HCT116 (cell line): Measurements from ENCODE around the gene GRIK5. TPM values are rescaled to one million over a fixed set of nuclear protein-coding genes. Genes with fewer than 3 reads are reported as not detected.

Source experiments
- ATAC-seq: fragments of 200-7000 bp; cut with Tn5 transposase; 2 replicates; pipeline ENCODE4 v1.9.1; 2020; ENCODE audit warnings: mild to moderate bottlenecking, moderate library complexity
- BruUV-seq: library from RNA; stranded (reverse); fragments of 400-500 nt; replicated peaks from 2 replicates; lab custom pipeline; 2021; lab: Mats Ljungman, UMichigan
- CTCF ChIA-PET: fragments of 300-600 bp; sonication (Branson Sonifier 250); formaldehyde crosslinking; loops from one replicate; lab custom pipeline; 2021; ENCODE audit warnings: antibody characterized with exemption; lab: Charles Lee
- POLR2A ChIA-PET: fragments of 300-600, 350-600 bp; sonication (Branson Sonifier 250); formaldehyde crosslinking; loops from one replicate; lab custom pipeline; 2021; ENCODE audit warnings: antibody characterized with exemption; lab: Charles Lee
- RAD21 ChIA-PET, 2 experiments: fragments of 300-600 bp; sonication (Branson Sonifier 250); formaldehyde crosslinking; loops; one replicate each; lab custom pipeline; 2023; ENCODE audit warnings: low total read pairs in 2 of 2; ENCODE audit not compliant: uncharacterized antibody in 2 of 2, unreplicated experiment in 2 of 2, low non-redundant PET in 1 of 2; lab: Charles Lee
- DNase-seq: peaks from one replicate; pipeline ENCODE4 v3.0.0-alpha.2; 2010; ENCODE audit warnings: low read depth, low spot score
- H2AFZ ChIP-seq: fragments of 200-600 bp; shearing (Covaris generic), sonication (generic); 2 replicates; pipeline ENCODE4 v1.6.1; 2017; ENCODE audit warnings: low read depth, mixed run types, mixed read lengths, antibody characterized with exemption, low read length; ENCODE audit not compliant: poor library complexity, severe bottlenecking
- H3K27ac ChIP-seq: 2 replicates; pipeline ENCODE4 v1.5.1; 2012; ENCODE audit warnings: low read depth, low read length
- H3K27me3 ChIP-seq: fragments of 200-600 bp; sonication (generic); 2 replicates; pipeline ENCODE4 v1.6.1; 2016; ENCODE audit warnings: mixed run types, low read length, mixed read lengths; ENCODE audit not compliant: insufficient read depth
- H3K36me3 ChIP-seq, 2 experiments: fragments of 200-500 bp in 1 of 2; fragments of 200-600 bp in 1 of 2; sonication (Bioruptor generic) in 1 of 2; sonication (generic) in 1 of 2; 2 replicates each; pipeline versions ENCODE4 v1.5.1 to v1.6.1; 2014 to 2016; ENCODE audit warnings: low read length in 2 of 2, inconsistent platforms in 1 of 2, mixed read lengths in 1 of 2, mixed run types in 1 of 2; ENCODE audit not compliant: insufficient read depth in 2 of 2, control insufficient read depth in 1 of 2
- H3K4me1 ChIP-seq, 2 experiments: fragments of 200-600 bp in 1 of 2; sonication (generic) in 1 of 2; 2 replicates each; pipeline versions ENCODE4 v1.5.1 to v1.6.1; 2012 to 2017; ENCODE audit warnings: low read length in 2 of 2, inconsistent platforms in 1 of 2, mild to moderate bottlenecking in 1 of 2, mixed read lengths in 1 of 2, mixed run types in 1 of 2, moderate library complexity in 1 of 2; ENCODE audit not compliant: insufficient read depth in 2 of 2, control insufficient read depth in 1 of 2
- H3K4me2 ChIP-seq: fragments of 200-600 bp; sonication (generic); 2 replicates; pipeline ENCODE4 v1.6.1; 2017; ENCODE audit warnings: mixed run types, low read length, mixed read lengths
- H3K4me3 ChIP-seq, 2 experiments: fragments of 200-600 bp in 1 of 2; sonication (generic) in 1 of 2; replicated peaks in 1 of 2; 2 replicates each; pipeline ENCODE4 v1.5.1; 2011 to 2016; ENCODE audit warnings: low read length in 2 of 2, control low read depth in 1 of 2, low read depth in 1 of 2, mild to moderate bottlenecking in 1 of 2, mixed read lengths in 1 of 2, mixed run types in 1 of 2
- H3K79me2 ChIP-seq: fragments of 200-600 bp; sonication (generic); 2 replicates; pipeline ENCODE4 v1.6.1; 2017; ENCODE audit warnings: mild to moderate bottlenecking, mixed run types, low read length, moderate library complexity, mixed read lengths; ENCODE audit not compliant: insufficient read depth
- H3K9ac ChIP-seq: fragments of 200-600 bp; sonication (generic); 2 replicates; pipeline ENCODE4 v1.6.1; 2016; ENCODE audit warnings: low read length, mixed read lengths
- H3K9me2 ChIP-seq: fragments of 200-600 bp; sonication (generic), shearing (Covaris generic); 2 replicates; pipeline ENCODE4 v1.6.1; 2017; ENCODE audit warnings: mixed run types, mild to moderate bottlenecking, moderate library complexity; ENCODE audit not compliant: insufficient read depth
- H3K9me3 ChIP-seq, 2 experiments: fragments of 200-500 bp in 1 of 2; fragments of 200-600 bp in 1 of 2; sonication (Bioruptor generic) in 1 of 2; sonication (generic) in 1 of 2; 2 replicates each; pipeline ENCODE4 v1.6.1; 2014 to 2017; ENCODE audit warnings: low read length in 2 of 2, mixed read lengths in 2 of 2, inconsistent platforms in 1 of 2, low read depth in 1 of 2, mild to moderate bottlenecking in 1 of 2, mixed run types in 1 of 2, moderate library complexity in 1 of 2; ENCODE audit not compliant: control insufficient read depth in 1 of 2, insufficient read depth in 1 of 2
- H4K20me1 ChIP-seq: fragments of 200-600 bp; sonication (generic), shearing (Covaris generic); 2 replicates; pipeline ENCODE4 v1.6.1; 2017; ENCODE audit warnings: mixed run types, mild to moderate bottlenecking, moderate library complexity; ENCODE audit not compliant: insufficient read depth
- CBX3 ChIP-seq: IDR thresholded peaks from 2 replicates; pipeline ENCODE4 v1.6.1; 2012; ENCODE audit warnings: low read depth
- CEBPB ChIP-seq: IDR thresholded peaks from 2 replicates; pipeline ENCODE4 v1.6.1; 2012; ENCODE audit warnings: low read depth
- EGR1 ChIP-seq: IDR thresholded peaks from 2 replicates; pipeline ENCODE4 v1.6.1; 2012; ENCODE audit warnings: low read depth
- ELF1 ChIP-seq: IDR thresholded peaks from 2 replicates; pipeline ENCODE4 v1.6.1; 2012; ENCODE audit warnings: low read depth, borderline replicate concordance
- EZH2phosphoT487 ChIP-seq: fragments of 200-600 bp; IDR thresholded peaks from 2 replicates; pipeline ENCODE4 v1.6.1; 2018; ENCODE audit warnings: antibody characterized with exemption, borderline replicate concordance
- FOSL1 ChIP-seq: IDR thresholded peaks from 2 replicates; pipeline ENCODE4 v1.6.1; 2012; ENCODE audit warnings: low read depth
- POLR2AphosphoS5 ChIP-seq: IDR thresholded peaks from 2 replicates; pipeline ENCODE4 v1.6.1; 2011; ENCODE audit warnings: mild to moderate bottlenecking, low read depth, low read length, moderate library complexity
- SIN3A ChIP-seq: IDR thresholded peaks from 2 replicates; pipeline ENCODE4 v1.6.1; 2012; ENCODE audit warnings: low read depth
- YY1 ChIP-seq: IDR thresholded peaks from 2 replicates; pipeline ENCODE4 v1.6.1; 2011; ENCODE audit warnings: low read length, low read depth, moderate library complexity, mild to moderate bottlenecking; ENCODE audit not compliant: insufficient replicate concordance; ENCODE audit errors: extremely low read depth
- ZFX ChIP-seq: fragments of 450-650 bp; IDR thresholded peaks from 2 replicates; pipeline ENCODE4 v1.6.1; 2017
- ZNF274 ChIP-seq: fragments of 200-500 bp; sonication (Bioruptor generic); IDR thresholded peaks from 2 replicates; pipeline ENCODE4 v1.6.1; 2014; ENCODE audit warnings: mild to moderate bottlenecking, low read depth, low read length, inconsistent platforms
- intact Hi-C: fragments of 100-400 bp; cut with micrococcal nuclease; formaldehyde crosslinking; loops from 2 replicates; pipeline ENCODE4 v1.10.0; 2022
- total RNA-seq: library from RNA; stranded (reverse); gene quantifications from one replicate; pipeline ENCODE4 v1.2.1, GENCODE V29; 2021; ENCODE audit not compliant: unreplicated experiment
- TF ChIP-seq, protein P1 (sequence below): IDR thresholded peaks from 2 replicates; pipeline ENCODE4 v1.6.1; 2012; ENCODE audit warnings: low read depth
- TF ChIP-seq, protein P2 (sequence below): IDR thresholded peaks from 2 replicates; pipeline ENCODE4 v1.6.1; 2011; ENCODE audit warnings: mild to moderate bottlenecking, low read length, moderate library complexity; ENCODE audit not compliant: insufficient replicate concordance; ENCODE audit errors: extremely low read depth
- TF ChIP-seq, protein P3 (sequence below): IDR thresholded peaks from 2 replicates; pipeline ENCODE4 v1.6.1; 2012

GRIK5 gene
- total RNA-seq, 1 experiment from 2014 or later: 1.7 TPM

DNA sequence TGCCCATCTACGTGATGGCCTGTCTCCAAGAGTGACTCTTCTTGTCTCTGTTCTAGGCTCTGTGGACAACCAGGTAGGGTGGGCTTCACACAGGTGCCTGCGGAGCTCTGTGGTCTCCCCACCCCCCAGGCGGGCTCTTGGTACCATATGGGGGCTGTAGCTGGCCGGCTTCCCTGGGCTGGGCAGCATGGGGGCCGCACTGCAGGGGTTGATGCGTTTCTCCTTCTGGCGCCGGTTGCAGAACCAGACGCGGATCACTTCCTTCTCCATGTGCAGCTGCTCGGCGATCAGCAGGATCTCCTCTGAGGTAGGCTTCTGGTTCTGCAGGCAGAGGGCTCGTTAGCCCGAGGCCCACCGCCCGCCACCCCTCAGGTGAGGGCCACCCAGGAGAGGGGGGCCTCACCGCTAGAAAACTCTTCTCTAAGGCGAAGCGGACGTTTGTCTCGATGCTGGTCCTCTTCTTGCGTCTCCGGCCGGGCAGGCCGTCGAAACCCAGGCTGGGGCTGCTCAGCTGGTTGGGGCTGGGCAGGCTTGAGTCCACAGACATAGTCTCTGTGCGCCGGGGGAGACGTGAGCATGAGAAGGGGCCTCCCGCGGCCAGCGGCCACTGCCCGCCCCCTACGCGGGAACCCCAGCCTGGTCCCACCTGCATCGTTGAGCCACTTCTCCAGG lies 25.3 kb upstream of the GRIK5 start:
- no peak overlapping the region for H3K9ac ChIP-seq
- ChIA-PET CTCF (interaction anchor here (1.1 kb wide), 1 partner anchor 67 kb away, joined by 3 read pairs; no protein-coding TSS in a partner anchor), RAD21 (no interaction called here), POLR2A (no interaction called here)
- no peaks in the 10 kb centered on the region for H3K79me2 ChIP-seq
- H3K9me2 ChIP-seq: no peaks in the 10 kb centered on the region
- H4K20me1 ChIP-seq: no peaks in the 10 kb centered on the region
- no peak for TF ChIP-seq EZH2phosphoT487
- TF ChIP-seq ZNF274: no peak
- TF ChIP-seq EGR1: no peak
- TF ChIP-seq YY1: no peak
- no peak for TF ChIP-seq CEBPB
- no peak overlapping the region for H2AFZ ChIP-seq
- no peak overlapping the region for H3K4me2 ChIP-seq
- H3K9me3 ChIP-seq: no peaks in the 10 kb centered on the region
- DNase-seq (no peak), ATAC-seq (no peak)
- intact Hi-C loops: loop anchor here (10.0 kb wide), 1 partner anchor 100 kb away; the partner anchor contains the start of gene ATP1A3
- H3K27ac ChIP-seq: no peak overlapping the region
- H3K36me3 ChIP-seq: no peaks in the 10 kb centered on the region
- H3K4me3 ChIP-seq: no peak overlapping the region
- H3K27me3 ChIP-seq: no peaks in the 10 kb centered on the region
- peaks cover 12 to 31% of the 10 kb centered on the region in 2 experiments for H3K4me1 ChIP-seq
- BruUV-seq: no TSS peak

GRCh38 chr19:42093926-42094325 lies 23.9 kb upstream of the GRIK5 start:
- Histone ChIP-seq H3K4me3 (no peak overlapping the region), H3K9me3 (no peaks in the 10 kb centered on the region), H2AFZ (no peak overlapping the region), H4K20me1 (no peaks in the 10 kb centered on the region), H3K36me3 (no peaks in the 10 kb centered on the region), H3K27ac (no peak overlapping the region), H3K27me3 (no peaks in the 10 kb centered on the region), H3K4me2 (no peak overlapping the region), H3K4me1 (peaks cover 1 to 19% of the 10 kb centered on the region in 2 experiments; a peak in 3 of 4 replicates), H3K79me2 (no peaks in the 10 kb centered on the region), H3K9ac (no peak overlapping the region), H3K9me2 (no peaks in the 10 kb centered on the region)
- ChIA-PET RAD21 (no interaction called here), POLR2A (no interaction called here), CTCF (interaction anchor here (0.5 to 1.1 kb wide), 3 partner anchors 59 to 184 kb away, joined by 3 to 5 read pairs (median 3); no protein-coding TSS in a partner anchor)
- BruUV-seq: no TSS peak
- DNase-seq (no peak), ATAC-seq (no peak)
- intact Hi-C loops: loop anchor here (10.0 kb wide), 1 partner anchor 99 kb away; the partner anchor contains the start of gene ATP1A3
- TF ChIP-seq, protein P1, sequence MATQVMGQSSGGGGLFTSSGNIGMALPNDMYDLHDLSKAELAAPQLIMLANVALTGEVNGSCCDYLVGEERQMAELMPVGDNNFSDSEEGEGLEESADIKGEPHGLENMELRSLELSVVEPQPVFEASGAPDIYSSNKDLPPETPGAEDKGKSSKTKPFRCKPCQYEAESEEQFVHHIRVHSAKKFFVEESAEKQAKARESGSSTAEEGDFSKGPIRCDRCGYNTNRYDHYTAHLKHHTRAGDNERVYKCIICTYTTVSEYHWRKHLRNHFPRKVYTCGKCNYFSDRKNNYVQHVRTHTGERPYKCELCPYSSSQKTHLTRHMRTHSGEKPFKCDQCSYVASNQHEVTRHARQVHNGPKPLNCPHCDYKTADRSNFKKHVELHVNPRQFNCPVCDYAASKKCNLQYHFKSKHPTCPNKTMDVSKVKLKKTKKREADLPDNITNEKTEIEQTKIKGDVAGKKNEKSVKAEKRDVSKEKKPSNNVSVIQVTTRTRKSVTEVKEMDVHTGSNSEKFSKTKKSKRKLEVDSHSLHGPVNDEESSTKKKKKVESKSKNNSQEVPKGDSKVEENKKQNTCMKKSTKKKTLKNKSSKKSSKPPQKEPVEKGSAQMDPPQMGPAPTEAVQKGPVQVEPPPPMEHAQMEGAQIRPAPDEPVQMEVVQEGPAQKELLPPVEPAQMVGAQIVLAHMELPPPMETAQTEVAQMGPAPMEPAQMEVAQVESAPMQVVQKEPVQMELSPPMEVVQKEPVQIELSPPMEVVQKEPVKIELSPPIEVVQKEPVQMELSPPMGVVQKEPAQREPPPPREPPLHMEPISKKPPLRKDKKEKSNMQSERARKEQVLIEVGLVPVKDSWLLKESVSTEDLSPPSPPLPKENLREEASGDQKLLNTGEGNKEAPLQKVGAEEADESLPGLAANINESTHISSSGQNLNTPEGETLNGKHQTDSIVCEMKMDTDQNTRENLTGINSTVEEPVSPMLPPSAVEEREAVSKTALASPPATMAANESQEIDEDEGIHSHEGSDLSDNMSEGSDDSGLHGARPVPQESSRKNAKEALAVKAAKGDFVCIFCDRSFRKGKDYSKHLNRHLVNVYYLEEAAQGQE: no peak
- no peak for TF ChIP-seq CBX3
- TF ChIP-seq ELF1: no peak
- TF ChIP-seq ZFX: no peak
- no peak for TF ChIP-seq SIN3A
- TF ChIP-seq POLR2AphosphoS5: no peak
- no peak for TF ChIP-seq FOSL1
- TF ChIP-seq, protein P2, sequence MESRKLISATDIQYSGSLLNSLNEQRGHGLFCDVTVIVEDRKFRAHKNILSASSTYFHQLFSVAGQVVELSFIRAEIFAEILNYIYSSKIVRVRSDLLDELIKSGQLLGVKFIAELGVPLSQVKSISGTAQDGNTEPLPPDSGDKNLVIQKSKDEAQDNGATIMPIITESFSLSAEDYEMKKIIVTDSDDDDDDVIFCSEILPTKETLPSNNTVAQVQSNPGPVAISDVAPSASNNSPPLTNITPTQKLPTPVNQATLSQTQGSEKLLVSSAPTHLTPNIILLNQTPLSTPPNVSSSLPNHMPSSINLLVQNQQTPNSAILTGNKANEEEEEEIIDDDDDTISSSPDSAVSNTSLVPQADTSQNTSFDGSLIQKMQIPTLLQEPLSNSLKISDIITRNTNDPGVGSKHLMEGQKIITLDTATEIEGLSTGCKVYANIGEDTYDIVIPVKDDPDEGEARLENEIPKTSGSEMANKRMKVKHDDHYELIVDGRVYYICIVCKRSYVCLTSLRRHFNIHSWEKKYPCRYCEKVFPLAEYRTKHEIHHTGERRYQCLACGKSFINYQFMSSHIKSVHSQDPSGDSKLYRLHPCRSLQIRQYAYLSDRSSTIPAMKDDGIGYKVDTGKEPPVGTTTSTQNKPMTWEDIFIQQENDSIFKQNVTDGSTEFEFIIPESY: no peak
- no peak for TF ChIP-seq YY1
- TF ChIP-seq, protein P3, sequence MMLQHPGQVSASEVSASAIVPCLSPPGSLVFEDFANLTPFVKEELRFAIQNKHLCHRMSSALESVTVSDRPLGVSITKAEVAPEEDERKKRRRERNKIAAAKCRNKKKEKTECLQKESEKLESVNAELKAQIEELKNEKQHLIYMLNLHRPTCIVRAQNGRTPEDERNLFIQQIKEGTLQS: no peak
- TF ChIP-seq CEBPB: no peak
- no peak for TF ChIP-seq ZNF274
